Panc1 (cell line): Measurements from ENCODE around the gene C12orf75.

Source experiments
- POLR2AphosphoS5 ChIP-seq: IDR thresholded peaks from 2 replicates; pipeline ENCODE4 v1.6.1; 2012; ENCODE audit warnings: mild to moderate bottlenecking, low read depth, low read length, moderate library complexity
- TF ChIP-seq, protein P1 (sequence below), 2 experiments: IDR thresholded peaks; 2 replicates each; pipeline ENCODE4 v1.6.1; 2011 to 2012; ENCODE audit warnings: low read depth in 2 of 2, control low read depth in 1 of 2, low read length in 1 of 2, mild to moderate bottlenecking in 1 of 2, moderate library complexity in 1 of 2; ENCODE audit not compliant: insufficient read depth in 1 of 2
- TF ChIP-seq, protein P2 (sequence below): fragments of 450-650 bp; IDR thresholded peaks from 2 replicates; pipeline ENCODE4 v1.5.1; 2017; ENCODE audit warnings: mild to moderate bottlenecking

DNA sequence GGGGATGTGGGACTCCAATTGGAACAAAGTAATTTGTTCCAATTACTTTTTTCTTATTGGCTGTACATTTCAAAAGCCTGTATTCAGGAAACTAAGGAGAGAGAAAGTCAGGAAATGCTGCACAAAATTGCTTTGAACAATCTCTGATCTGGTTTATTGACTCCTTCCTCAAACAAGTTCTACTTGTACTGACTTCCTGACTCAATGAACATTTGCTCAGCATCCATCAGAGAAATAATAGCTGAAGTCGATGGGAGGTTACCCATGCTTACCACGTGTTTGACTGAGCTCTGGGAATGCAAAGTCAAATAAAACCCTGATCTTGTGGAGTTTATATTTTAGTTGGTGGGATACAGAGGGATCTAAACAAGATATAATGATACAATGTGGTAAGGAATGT, 15.4 kb upstream of the C12orf75 start:
- no peak for TF ChIP-seq POLR2AphosphoS5
- TF ChIP-seq, protein P1, sequence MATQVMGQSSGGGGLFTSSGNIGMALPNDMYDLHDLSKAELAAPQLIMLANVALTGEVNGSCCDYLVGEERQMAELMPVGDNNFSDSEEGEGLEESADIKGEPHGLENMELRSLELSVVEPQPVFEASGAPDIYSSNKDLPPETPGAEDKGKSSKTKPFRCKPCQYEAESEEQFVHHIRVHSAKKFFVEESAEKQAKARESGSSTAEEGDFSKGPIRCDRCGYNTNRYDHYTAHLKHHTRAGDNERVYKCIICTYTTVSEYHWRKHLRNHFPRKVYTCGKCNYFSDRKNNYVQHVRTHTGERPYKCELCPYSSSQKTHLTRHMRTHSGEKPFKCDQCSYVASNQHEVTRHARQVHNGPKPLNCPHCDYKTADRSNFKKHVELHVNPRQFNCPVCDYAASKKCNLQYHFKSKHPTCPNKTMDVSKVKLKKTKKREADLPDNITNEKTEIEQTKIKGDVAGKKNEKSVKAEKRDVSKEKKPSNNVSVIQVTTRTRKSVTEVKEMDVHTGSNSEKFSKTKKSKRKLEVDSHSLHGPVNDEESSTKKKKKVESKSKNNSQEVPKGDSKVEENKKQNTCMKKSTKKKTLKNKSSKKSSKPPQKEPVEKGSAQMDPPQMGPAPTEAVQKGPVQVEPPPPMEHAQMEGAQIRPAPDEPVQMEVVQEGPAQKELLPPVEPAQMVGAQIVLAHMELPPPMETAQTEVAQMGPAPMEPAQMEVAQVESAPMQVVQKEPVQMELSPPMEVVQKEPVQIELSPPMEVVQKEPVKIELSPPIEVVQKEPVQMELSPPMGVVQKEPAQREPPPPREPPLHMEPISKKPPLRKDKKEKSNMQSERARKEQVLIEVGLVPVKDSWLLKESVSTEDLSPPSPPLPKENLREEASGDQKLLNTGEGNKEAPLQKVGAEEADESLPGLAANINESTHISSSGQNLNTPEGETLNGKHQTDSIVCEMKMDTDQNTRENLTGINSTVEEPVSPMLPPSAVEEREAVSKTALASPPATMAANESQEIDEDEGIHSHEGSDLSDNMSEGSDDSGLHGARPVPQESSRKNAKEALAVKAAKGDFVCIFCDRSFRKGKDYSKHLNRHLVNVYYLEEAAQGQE (IDR thresholded peaks at IDR 0.05; ENCODE audit: insufficient read depth in 1 of 2, low read depth in 2 of 2, low read length in 1 of 2), result no peak
- TF ChIP-seq, protein P2, sequence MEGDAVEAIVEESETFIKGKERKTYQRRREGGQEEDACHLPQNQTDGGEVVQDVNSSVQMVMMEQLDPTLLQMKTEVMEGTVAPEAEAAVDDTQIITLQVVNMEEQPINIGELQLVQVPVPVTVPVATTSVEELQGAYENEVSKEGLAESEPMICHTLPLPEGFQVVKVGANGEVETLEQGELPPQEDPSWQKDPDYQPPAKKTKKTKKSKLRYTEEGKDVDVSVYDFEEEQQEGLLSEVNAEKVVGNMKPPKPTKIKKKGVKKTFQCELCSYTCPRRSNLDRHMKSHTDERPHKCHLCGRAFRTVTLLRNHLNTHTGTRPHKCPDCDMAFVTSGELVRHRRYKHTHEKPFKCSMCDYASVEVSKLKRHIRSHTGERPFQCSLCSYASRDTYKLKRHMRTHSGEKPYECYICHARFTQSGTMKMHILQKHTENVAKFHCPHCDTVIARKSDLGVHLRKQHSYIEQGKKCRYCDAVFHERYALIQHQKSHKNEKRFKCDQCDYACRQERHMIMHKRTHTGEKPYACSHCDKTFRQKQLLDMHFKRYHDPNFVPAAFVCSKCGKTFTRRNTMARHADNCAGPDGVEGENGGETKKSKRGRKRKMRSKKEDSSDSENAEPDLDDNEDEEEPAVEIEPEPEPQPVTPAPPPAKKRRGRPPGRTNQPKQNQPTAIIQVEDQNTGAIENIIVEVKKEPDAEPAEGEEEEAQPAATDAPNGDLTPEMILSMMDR, result no peak
